ENCODE data around the gene IFI44. TPM values are rescaled to one million over a fixed set of nuclear protein-coding genes. Genes with fewer than 3 reads are reported as not detected.
A peak's percentile ranks its signal among the peaks of the same experiment; 100 is the strongest.

The IFI44 gene
- total and polyA plus RNA-seq, 7 donors: 3.3 to 6.8 (median 4.3) TPM

GRCh38 chr1:78607334-78607927, 42.2 kb upstream of the IFI44 start:
- no peak for DNase-seq
- no peak for ATAC-seq
- H3K36me3 ChIP-seq (ENCODE audit: insufficient read depth in 1 of 2, low read depth in 1 of 2): no peaks in the 10 kb centered on the region
- intact Hi-C loops (cut with DNase I): loop anchor here in 1 of 2 donors (5.0 kb wide), 1 partner anchor 465 kb away; no protein-coding TSS in a partner anchor
- no peak overlapping the region for H3K27ac ChIP-seq
- WGBS, 3 donors: 81 to 89% (median 87%) methylated on average over 5 of the region's 5 CpGs
- no peak overlapping the region for H3K4me3 ChIP-seq
- H3K27me3 ChIP-seq (ENCODE audit: insufficient read depth in 3 of 3, low read length in 2 of 3): no peaks in the 10 kb centered on the region
- peak; percentile 40 for TF ChIP-seq CTCF (IDR thresholded peaks at IDR 0.05)
- H3K9me3 ChIP-seq: no peaks in the 10 kb centered on the region
- no peaks in the 10 kb centered on the region for H3K4me1 ChIP-seq

- H3K27ac ChIP-seq: no peak overlapping the region
- no peaks in the 10 kb centered on the region for H3K9me3 ChIP-seq
- no peaks in the 10 kb centered on the region for H3K27me3 ChIP-seq (ENCODE audit: insufficient read depth in 3 of 3, low read length in 2 of 3)
- DNase-seq (no peak), ATAC-seq (no peak)
- no peak overlapping the region for H3K4me3 ChIP-seq
- WGBS, 3 donors: 57 to 77% (median 73%) methylated on average over 4 of the region's 4 CpGs
- H3K36me3 ChIP-seq (ENCODE audit: insufficient read depth in 1 of 2, low read depth in 1 of 2): no peaks in the 10 kb centered on the region
- intact Hi-C loops (cut with DNase I): loop anchor here in 1 of 2 donors (5.0 kb wide), 1 partner anchor 466 kb away; no protein-coding TSS in a partner anchor
- no peaks in the 10 kb centered on the region for H3K4me1 ChIP-seq
- no peak for TF ChIP-seq CTCF (IDR thresholded peaks at IDR 0.05)
Measured at GRCh38 chr1:78607944-78608343, 41.7 kb upstream of the IFI44 start.

GRCh38 chr1:78617615-78618026, 32.0 kb upstream of the IFI44 start:
- ATAC-seq: peak; percentile 78 to 95 (median 92)
- peak; percentile 83 for TF ChIP-seq CTCF (IDR thresholded peaks at IDR 0.05)
- 23 to 33% (median 24%) methylated on average over 7 of the region's 7 CpGs for WGBS, 3 donors
- Histone ChIP-seq H3K27me3 (ENCODE audit: insufficient read depth in 3 of 3, low read length in 2 of 3) (no peaks in the 10 kb centered on the region), H3K9me3 (no peaks in the 10 kb centered on the region), H3K4me3 (peak overlapping the region; percentile 14), H3K36me3 (ENCODE audit: insufficient read depth in 1 of 2, low read depth in 1 of 2) (no peaks in the 10 kb centered on the region), H3K27ac (no peak overlapping the region), H3K4me1 (peaks cover 10% of the 10 kb centered on the region)
- intact Hi-C loops (cut with DNase I): loop anchor here (1.0 to 10.0 kb wide), 4 partner anchors 55 to 473 kb away; no protein-coding TSS in a partner anchor
- peak; percentile 53 to 70 for DNase-seq

- no peak for TF ChIP-seq CTCF (IDR thresholded peaks at IDR 0.05)
- H3K27me3 ChIP-seq (ENCODE audit: insufficient read depth in 3 of 3, low read length in 2 of 3): no peaks in the 10 kb centered on the region
- no peak for DNase-seq
- intact Hi-C loops (cut with DNase I): loop anchor here in 1 of 2 donors (2.0 to 10.0 kb wide), 2 partner anchors 54 to 474 kb away; no protein-coding TSS in a partner anchor
- H3K4me1 ChIP-seq: peaks cover 10% of the 10 kb centered on the region
- H3K27ac ChIP-seq: peak overlapping the region; percentile 58
- ATAC-seq: no peak
- no peaks in the 10 kb centered on the region for H3K36me3 ChIP-seq (ENCODE audit: insufficient read depth in 1 of 2, low read depth in 1 of 2)
- peak overlapping the region; percentile 58 for H3K4me3 ChIP-seq
- 34 to 48% (median 45%) methylated on average over 3 of the region's 3 CpGs for WGBS, 3 donors
- H3K9me3 ChIP-seq: no peaks in the 10 kb centered on the region
Measured at GRCh38 chr1:78619032-78619431, 30.6 kb upstream of the IFI44 start.
